H1 (cell line): ENCODE measurements around the gene RNF126.

Source experiments
- CEBPB ChIP-seq: IDR thresholded peaks from 2 replicates; pipeline ENCODE4 v1.6.1; 2012; ENCODE audit warnings: low read depth, low read length
- EP300 ChIP-seq, 2 experiments: IDR thresholded peaks; 1 replicate in 1 of 2; 2 replicates in 1 of 2; pipeline ENCODE4 v1.6.1; 2011 to 2012; ENCODE audit warnings: low read depth in 2 of 2, low read length in 2 of 2, mild to moderate bottlenecking in 2 of 2, borderline replicate concordance in 1 of 2, inconsistent platforms in 1 of 2, moderate library complexity in 1 of 2
- GABPA ChIP-seq: IDR thresholded peaks from 2 replicates; pipeline ENCODE4 v1.6.1; 2011; ENCODE audit warnings: mild to moderate bottlenecking, low read length, moderate library complexity, borderline replicate concordance; ENCODE audit not compliant: insufficient read depth
- POLR2AphosphoS5 ChIP-seq: IDR thresholded peaks from 2 replicates; pipeline ENCODE4 v1.6.1; 2011; ENCODE audit warnings: low read depth, low read length
- RFX5 ChIP-seq: IDR thresholded peaks from 2 replicates; pipeline ENCODE4 v1.6.1; 2011; ENCODE audit warnings: low read depth, low read length, improper control_type of control experiment, borderline replicate concordance
- SRF ChIP-seq: IDR thresholded peaks from 2 replicates; pipeline ENCODE4 v1.6.1; 2011; ENCODE audit warnings: mild to moderate bottlenecking, low read depth, low read length, moderate library complexity
- TAF1 ChIP-seq: IDR thresholded peaks from 2 replicates; pipeline ENCODE4 v1.6.1; 2011; ENCODE audit warnings: mild to moderate bottlenecking, low read depth, low read length
- TEAD4 ChIP-seq: IDR thresholded peaks from 2 replicates; pipeline ENCODE4 v1.6.1; 2012; ENCODE audit warnings: low read depth, low read length, inconsistent platforms, mixed read lengths
- TF ChIP-seq, protein P1 (sequence below), 3 experiments: IDR thresholded peaks; 1 replicate in 2 of 3; 2 replicates in 1 of 3; pipeline versions ENCODE4 v1.5.1 to v1.6.1; 2011; ENCODE audit warnings: low read length in 3 of 3, mild to moderate bottlenecking in 3 of 3, inconsistent platforms in 2 of 3, low read depth in 1 of 3, moderate library complexity in 1 of 3; ENCODE audit not compliant: insufficient read depth in 1 of 3; ENCODE audit errors: control extremely low read depth in 1 of 3
- TF ChIP-seq, protein P2 (sequence below): IDR thresholded peaks from 2 replicates; pipeline ENCODE4 v1.6.1; 2012; ENCODE audit warnings: inconsistent platforms

DNA sequence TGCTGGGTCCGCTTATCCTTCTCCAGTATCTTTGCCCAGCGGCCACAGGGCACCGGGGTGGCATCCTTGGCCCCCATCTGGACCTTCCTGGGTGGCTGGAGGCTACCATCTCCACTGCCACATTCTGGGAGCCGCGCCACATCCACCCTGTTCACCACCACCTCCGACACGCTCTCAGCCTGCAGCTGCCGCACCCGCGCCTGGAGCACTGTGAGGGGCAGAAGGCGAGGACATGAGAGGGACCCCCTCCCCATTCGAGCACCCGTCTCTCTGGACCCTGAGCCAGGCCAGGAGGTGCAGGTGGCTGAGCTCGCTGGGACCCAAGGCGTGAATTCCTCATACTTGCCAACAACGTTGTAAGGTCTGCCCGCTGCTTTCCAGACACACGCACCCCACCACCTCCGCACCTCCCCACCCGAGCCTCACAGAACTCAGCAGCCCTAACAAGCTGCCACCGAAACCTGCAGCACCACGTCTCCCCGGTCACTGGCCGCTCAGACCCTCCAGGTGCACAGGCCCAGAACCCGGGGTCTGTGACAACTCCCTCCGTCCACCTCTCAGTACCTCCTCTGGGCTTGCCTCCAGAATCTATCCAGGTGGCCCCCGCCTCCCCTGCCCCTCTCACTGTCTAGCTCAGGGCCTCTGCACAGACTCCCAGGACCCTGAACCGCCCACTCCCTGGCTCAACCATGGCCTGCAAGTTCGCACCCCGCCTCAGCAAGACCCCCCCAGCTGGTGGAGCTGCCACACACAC lies 32.9 kb downstream of the RNF126 start:
- TF ChIP-seq, protein P1, sequence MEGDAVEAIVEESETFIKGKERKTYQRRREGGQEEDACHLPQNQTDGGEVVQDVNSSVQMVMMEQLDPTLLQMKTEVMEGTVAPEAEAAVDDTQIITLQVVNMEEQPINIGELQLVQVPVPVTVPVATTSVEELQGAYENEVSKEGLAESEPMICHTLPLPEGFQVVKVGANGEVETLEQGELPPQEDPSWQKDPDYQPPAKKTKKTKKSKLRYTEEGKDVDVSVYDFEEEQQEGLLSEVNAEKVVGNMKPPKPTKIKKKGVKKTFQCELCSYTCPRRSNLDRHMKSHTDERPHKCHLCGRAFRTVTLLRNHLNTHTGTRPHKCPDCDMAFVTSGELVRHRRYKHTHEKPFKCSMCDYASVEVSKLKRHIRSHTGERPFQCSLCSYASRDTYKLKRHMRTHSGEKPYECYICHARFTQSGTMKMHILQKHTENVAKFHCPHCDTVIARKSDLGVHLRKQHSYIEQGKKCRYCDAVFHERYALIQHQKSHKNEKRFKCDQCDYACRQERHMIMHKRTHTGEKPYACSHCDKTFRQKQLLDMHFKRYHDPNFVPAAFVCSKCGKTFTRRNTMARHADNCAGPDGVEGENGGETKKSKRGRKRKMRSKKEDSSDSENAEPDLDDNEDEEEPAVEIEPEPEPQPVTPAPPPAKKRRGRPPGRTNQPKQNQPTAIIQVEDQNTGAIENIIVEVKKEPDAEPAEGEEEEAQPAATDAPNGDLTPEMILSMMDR (IDR thresholded peaks at IDR 0.05; ENCODE audit: control extremely low read depth in 1 of 3, insufficient read depth in 1 of 3, low read depth in 1 of 3, low read length in 3 of 3): no peak
- TF ChIP-seq, protein P2, sequence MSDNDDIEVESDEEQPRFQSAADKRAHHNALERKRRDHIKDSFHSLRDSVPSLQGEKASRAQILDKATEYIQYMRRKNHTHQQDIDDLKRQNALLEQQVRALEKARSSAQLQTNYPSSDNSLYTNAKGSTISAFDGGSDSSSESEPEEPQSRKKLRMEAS: no peak
- TF ChIP-seq EP300 (IDR thresholded peaks at IDR 0.05; ENCODE audit: borderline replicate concordance in 1 of 2, low read depth in 2 of 2, low read length in 2 of 2) (no peak), TEAD4 (no peak), CEBPB (no peak), POLR2AphosphoS5 (no peak), TAF1 (no peak), GABPA (no peak), SRF (no peak), RFX5 (no peak)
